Measurements from ENCODE around the gene PACSIN1.

Gene PACSIN1

DNA sequence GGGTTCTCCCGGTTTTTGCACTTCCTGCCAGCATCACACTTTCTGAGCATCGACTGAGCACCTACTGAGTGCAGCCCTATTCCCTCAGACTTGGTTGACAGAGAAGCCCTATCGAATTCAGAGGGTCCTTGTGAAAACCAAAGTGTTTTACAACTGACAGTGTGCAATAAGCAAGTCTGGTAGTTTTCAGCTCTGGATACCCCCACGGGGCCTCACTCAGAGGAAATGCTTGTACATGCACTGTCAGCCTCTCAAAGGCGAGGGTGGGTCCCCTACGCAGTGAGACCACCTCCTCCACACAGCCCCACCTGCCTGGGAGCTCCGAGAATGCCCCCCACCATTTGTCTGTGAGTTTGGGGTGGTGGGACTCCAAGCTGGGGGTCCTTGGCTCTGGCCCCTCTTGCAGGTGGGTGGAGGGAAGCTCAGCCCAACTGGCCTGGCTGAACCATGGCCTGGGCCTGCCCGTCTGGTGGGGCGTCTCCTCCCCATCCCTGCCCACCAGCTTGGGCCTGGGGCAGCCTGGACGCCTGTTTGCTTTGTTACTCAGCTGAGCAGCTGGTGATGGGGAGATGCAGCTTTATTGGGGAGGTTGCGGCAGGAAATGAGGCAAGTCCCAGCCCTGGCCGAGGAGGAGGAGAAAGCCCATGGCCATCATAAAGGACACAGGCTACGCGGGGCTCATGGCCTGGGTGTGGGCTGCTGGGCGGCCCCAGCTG lies 88.6 kb downstream of the PACSIN1 start:
- H3K14ac ChIP-seq (ENCODE audit: low read length) = no peak overlapping the region
- no peak overlapping the region for H2BK120ac ChIP-seq (ENCODE audit: insufficient read depth, low read length, poor library complexity)
- no peaks in the 10 kb centered on the region for H3K27me3 ChIP-seq (ENCODE audit: insufficient read depth, low read length)
- H4K8ac ChIP-seq (ENCODE audit: low read depth, low read length) = no peak overlapping the region
- H4K91ac ChIP-seq (ENCODE audit: low read depth, low read length) = no peak overlapping the region
- H3K27ac ChIP-seq (ENCODE audit: low read depth, low read length) = no peak overlapping the region
- no peak overlapping the region for H3K9ac ChIP-seq (ENCODE audit: low read length)
- H3K36me3 ChIP-seq (ENCODE audit: control insufficient read depth in 1 of 2, insufficient read depth in 2 of 2, low read length in 2 of 2) = no peaks in the 10 kb centered on the region
- H3K4me2 ChIP-seq (ENCODE audit: low read length) = no peak overlapping the region
- H3K23ac ChIP-seq (ENCODE audit: low read length) = no peak overlapping the region
- no peak overlapping the region for H2AK5ac ChIP-seq (ENCODE audit: low read length)
- H3K79me2 ChIP-seq (ENCODE audit: control insufficient read depth, insufficient read depth, low read length, poor library complexity) = no peaks in the 10 kb centered on the region
- no peak overlapping the region for H2BK12ac ChIP-seq (ENCODE audit: low read length)
- no peaks in the 10 kb centered on the region for H3K4me1 ChIP-seq (ENCODE audit: control insufficient read depth in 1 of 2, insufficient read depth in 2 of 2, low read length in 2 of 2)
- H4K12ac ChIP-seq (ENCODE audit: low read depth, low read length) = no peak overlapping the region
- no peak overlapping the region for H2AFZ ChIP-seq (ENCODE audit: insufficient read depth, low read length, poor library complexity)
- H3K79me1 ChIP-seq (ENCODE audit: low read length) = no peaks in the 10 kb centered on the region
- WGBS (ENCODE audit: extremely low coverage, insufficient coverage, insufficient read length) = no CpG with 5 or more reads among the region's 15 CpGs
- H3K4ac ChIP-seq (ENCODE audit: low read depth, low read length) = no peak overlapping the region
- no peak for DNase-seq
- no peak overlapping the region for H3K18ac ChIP-seq (ENCODE audit: low read length)
- H3K4me3 ChIP-seq (ENCODE audit: low read depth, low read length) = no peak overlapping the region
- H2BK5ac ChIP-seq (ENCODE audit: low read depth, low read length, poor library complexity) = no peak overlapping the region
- H3K9me3 ChIP-seq (ENCODE audit: insufficient read depth, low read depth, low read length) = peaks cover 2% of the 10 kb centered on the region

DNA sequence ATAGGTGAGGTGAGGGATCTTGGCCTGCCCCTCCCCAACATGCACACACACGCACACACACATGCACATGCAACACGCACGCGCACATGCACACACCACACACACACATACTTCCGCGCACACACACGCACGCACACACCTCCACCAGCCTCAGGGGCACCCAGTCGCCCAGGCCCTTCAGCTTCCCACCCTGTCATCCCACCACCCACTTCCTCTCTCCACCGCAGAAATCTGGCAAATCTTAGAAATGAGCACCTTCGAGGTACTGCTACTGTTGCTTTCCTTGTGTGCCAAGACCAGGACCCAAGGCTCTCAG lies 89.1 kb downstream of the PACSIN1 start:
- Histone ChIP-seq H2BK120ac (ENCODE audit: insufficient read depth, low read length, poor library complexity) (no peak overlapping the region), H3K14ac (ENCODE audit: low read length) (no peak overlapping the region), H3K4me2 (ENCODE audit: low read length) (no peak overlapping the region), H4K91ac (ENCODE audit: low read depth, low read length) (no peak overlapping the region), H2AFZ (ENCODE audit: insufficient read depth, low read length, poor library complexity) (no peak overlapping the region), H3K18ac (ENCODE audit: low read length) (no peak overlapping the region), H3K4me1 (ENCODE audit: control insufficient read depth in 1 of 2, insufficient read depth in 2 of 2, low read length in 2 of 2) (no peaks in the 10 kb centered on the region), H2BK5ac (ENCODE audit: low read depth, low read length, poor library complexity) (no peak overlapping the region), H3K27me3 (ENCODE audit: insufficient read depth, low read length) (no peaks in the 10 kb centered on the region), H2BK12ac (ENCODE audit: low read length) (no peak overlapping the region), H3K4ac (ENCODE audit: low read depth, low read length) (no peak overlapping the region), H3K23ac (ENCODE audit: low read length) (no peak overlapping the region), H3K79me2 (ENCODE audit: control insufficient read depth, insufficient read depth, low read length, poor library complexity) (no peaks in the 10 kb centered on the region), H3K27ac (ENCODE audit: low read depth, low read length) (no peak overlapping the region), H3K9ac (ENCODE audit: low read length) (no peak overlapping the region), H3K36me3 (ENCODE audit: control insufficient read depth in 1 of 2, insufficient read depth in 2 of 2, low read length in 2 of 2) (no peaks in the 10 kb centered on the region), H2AK5ac (ENCODE audit: low read length) (no peak overlapping the region), H3K4me3 (ENCODE audit: low read depth, low read length) (no peak overlapping the region), H4K12ac (ENCODE audit: low read depth, low read length) (no peak overlapping the region), H3K79me1 (ENCODE audit: low read length) (no peaks in the 10 kb centered on the region), H4K8ac (ENCODE audit: low read depth, low read length) (no peak overlapping the region), H3K9me3 (ENCODE audit: insufficient read depth, low read depth, low read length) (peaks cover 2% of the 10 kb centered on the region)
- WGBS (ENCODE audit: extremely low coverage, insufficient coverage, insufficient read length) = no CpG with 5 or more reads among the region's 11 CpGs
- DNase-seq = no peak

GRCh38 chr6:34555328-34555727 lies 89.5 kb downstream of the PACSIN1 start:
- no peak overlapping the region for H2BK120ac ChIP-seq (ENCODE audit: insufficient read depth, low read length, poor library complexity)
- no peak overlapping the region for H2AFZ ChIP-seq (ENCODE audit: insufficient read depth, low read length, poor library complexity)
- H3K4ac ChIP-seq (ENCODE audit: low read depth, low read length) = no peak overlapping the region
- no CpG with 5 or more reads among the region's 8 CpGs for WGBS (ENCODE audit: extremely low coverage, insufficient coverage, insufficient read length)
- no peak for DNase-seq
- H3K23ac ChIP-seq (ENCODE audit: low read length) = no peak overlapping the region
- H3K4me1 ChIP-seq (ENCODE audit: control insufficient read depth in 1 of 2, insufficient read depth in 2 of 2, low read length in 2 of 2) = no peaks in the 10 kb centered on the region
- no peaks in the 10 kb centered on the region for H3K79me2 ChIP-seq (ENCODE audit: control insufficient read depth, insufficient read depth, low read length, poor library complexity)
- H3K14ac ChIP-seq (ENCODE audit: low read length) = no peak overlapping the region
- H3K9ac ChIP-seq (ENCODE audit: low read length) = no peak overlapping the region
- no peak overlapping the region for H3K4me3 ChIP-seq (ENCODE audit: low read depth, low read length)
- H3K4me2 ChIP-seq (ENCODE audit: low read length) = no peak overlapping the region
- no peak overlapping the region for H3K27ac ChIP-seq (ENCODE audit: low read depth, low read length)
- no peak overlapping the region for H4K91ac ChIP-seq (ENCODE audit: low read depth, low read length)
- H4K12ac ChIP-seq (ENCODE audit: low read depth, low read length) = no peak overlapping the region
- H3K18ac ChIP-seq (ENCODE audit: low read length) = no peak overlapping the region
- no peak overlapping the region for H2BK12ac ChIP-seq (ENCODE audit: low read length)
- H2BK5ac ChIP-seq (ENCODE audit: low read depth, low read length, poor library complexity) = no peak overlapping the region
- no peak overlapping the region for H4K8ac ChIP-seq (ENCODE audit: low read depth, low read length)
- H3K36me3 ChIP-seq (ENCODE audit: control insufficient read depth in 1 of 2, insufficient read depth in 2 of 2, low read length in 2 of 2) = no peaks in the 10 kb centered on the region
- H3K9me3 ChIP-seq (ENCODE audit: insufficient read depth, low read depth, low read length) = peaks cover 2% of the 10 kb centered on the region
- H2AK5ac ChIP-seq (ENCODE audit: low read length) = no peak overlapping the region
- no peaks in the 10 kb centered on the region for H3K79me1 ChIP-seq (ENCODE audit: low read length)
- no peaks in the 10 kb centered on the region for H3K27me3 ChIP-seq (ENCODE audit: insufficient read depth, low read length)

DNA sequence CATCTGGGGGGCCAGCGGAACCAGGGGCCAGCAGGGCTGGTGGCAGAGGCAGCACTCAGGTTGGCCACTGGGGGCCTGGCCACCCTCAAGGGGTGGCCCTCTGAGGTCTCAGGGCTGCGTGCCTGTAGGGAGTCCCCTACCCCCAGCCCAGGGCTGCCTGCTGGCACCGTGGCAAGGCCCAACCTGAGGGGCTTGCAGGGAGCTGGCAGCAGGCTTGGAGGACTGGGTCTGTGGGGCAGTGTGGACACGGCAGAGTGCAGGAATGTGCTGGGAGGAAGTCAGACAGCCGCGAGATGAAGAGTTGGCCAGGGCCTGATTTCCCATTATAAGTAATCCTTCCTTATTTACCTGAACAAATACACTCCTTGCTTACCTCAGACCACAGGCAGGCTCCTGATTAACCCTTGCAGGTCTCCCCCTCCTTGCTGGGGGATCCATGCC lies 90.2 kb downstream of the PACSIN1 start, which contains the start of gene SPDEF:
TSS of gene SPDEF (minus strand) at position 299 of the 441 bp plus-strand sequence. CDS start 11,874 bp downstream, outside the sequence.
- no peak within 1 kb of the TSS for H4K12ac ChIP-seq (ENCODE audit: low read depth, low read length)

More for the DNA sequence above, 90.2 kb downstream of the PACSIN1 start, which contains the start of gene SPDEF:
- no peak within 1 kb of the TSS for H3K9ac ChIP-seq (ENCODE audit: low read length)
- no peak within 1 kb of the TSS for H4K8ac ChIP-seq (ENCODE audit: low read depth, low read length)
- no peaks in the 10 kb centered on the region for H3K79me2 ChIP-seq (ENCODE audit: control insufficient read depth, insufficient read depth, low read length, poor library complexity)
- H3K18ac ChIP-seq (ENCODE audit: low read length) = no peak within 1 kb of the TSS
- H3K27ac ChIP-seq (ENCODE audit: low read depth, low read length) = no peak within 1 kb of the TSS
- H3K4ac ChIP-seq (ENCODE audit: low read depth, low read length) = no peak within 1 kb of the TSS
- no peaks in the 10 kb centered on the region for H3K36me3 ChIP-seq (ENCODE audit: control insufficient read depth in 1 of 2, insufficient read depth in 2 of 2, low read length in 2 of 2)
- peaks cover 2% of the 10 kb centered on the region for H3K9me3 ChIP-seq (ENCODE audit: insufficient read depth, low read depth, low read length)
- H2BK12ac ChIP-seq (ENCODE audit: low read length) = no peak within 1 kb of the TSS
- H2BK120ac ChIP-seq (ENCODE audit: insufficient read depth, low read length, poor library complexity) = no peak within 1 kb of the TSS
- H3K4me3 ChIP-seq (ENCODE audit: low read depth, low read length) = no peak within 1 kb of the TSS
- no peaks in the 10 kb centered on the region for H3K79me1 ChIP-seq (ENCODE audit: low read length)
- no peak within 1 kb of the TSS for H3K4me2 ChIP-seq (ENCODE audit: low read length)
- H3K23ac ChIP-seq (ENCODE audit: low read length) = no peak within 1 kb of the TSS
- no peak within 1 kb of the TSS for H3K14ac ChIP-seq (ENCODE audit: low read length)
- H2AK5ac ChIP-seq (ENCODE audit: low read length) = no peak within 1 kb of the TSS
- no peak within 1 kb of the TSS for H2BK5ac ChIP-seq (ENCODE audit: low read depth, low read length, poor library complexity)
- no peaks in the 10 kb centered on the region for H3K27me3 ChIP-seq (ENCODE audit: insufficient read depth, low read length)
- H3K4me1 ChIP-seq (ENCODE audit: control insufficient read depth in 1 of 2, insufficient read depth in 2 of 2, low read length in 2 of 2) = no peaks in the 10 kb centered on the region
- no peak within 1 kb of the TSS for H4K91ac ChIP-seq (ENCODE audit: low read depth, low read length)
- WGBS (ENCODE audit: extremely low coverage, insufficient coverage, insufficient read length) = no CpG with 5 or more reads among the region's 6 CpGs
- DNase-seq = no peak
- H2AFZ ChIP-seq (ENCODE audit: insufficient read depth, low read length, poor library complexity) = no peak within 1 kb of the TSS

Data from trophoblast cell (in vitro differentiated cells and primary cell).